Bronchial epithelial cell (primary cell): Measurements from ENCODE around the gene AHCYL2. TPM values are rescaled to one million over a fixed set of nuclear protein-coding genes. Genes with fewer than 3 reads are reported as not detected.
A peak's percentile ranks its signal among the peaks of the same experiment; 100 is the strongest.

Experiments used
- DNase-seq: peaks from one replicate; pipeline ENCODE4 v3.0.0-alpha.2; 2010; ENCODE audit warnings: low read depth
- FAIRE-seq: peaks from 2 replicates; lab custom pipeline; 2011; peaks lifted over from hg19 to GRCh38; lab: Jason Lieb, UNC
- H3K27me3 ChIP-seq: 2 replicates; pipeline ENCODE4 v1.5.1; 2011; ENCODE audit warnings: low read length; ENCODE audit not compliant: control insufficient read depth, insufficient read depth
- H3K36me3 ChIP-seq: 2 replicates; pipeline ENCODE4 v1.5.1; 2011; ENCODE audit warnings: low read length; ENCODE audit not compliant: control insufficient read depth, insufficient read depth
- H3K4me3 ChIP-seq: 2 replicates; pipeline ENCODE4 v1.5.1; 2011; ENCODE audit warnings: mild to moderate bottlenecking, low read depth, low read length, control low read depth
- total RNA-seq: library from RNA; depleted of rRNA; stranded (reverse); fragments of >200 nt; gene quantifications from 2 replicates; pipeline ENCODE4 v1.2.1, GENCODE V29; 2014
- TF ChIP-seq, protein P1 (sequence below): IDR thresholded peaks from 2 replicates; pipeline ENCODE4 v1.5.1; 2011; ENCODE audit warnings: mild to moderate bottlenecking, moderate library complexity, low read length, control low read depth, inconsistent platforms; ENCODE audit not compliant: insufficient read depth, severe bottlenecking

Gene AHCYL2
- total RNA-seq, 1 donor from 2014 or later, result 5.0 TPM

GRCh38 chr7:129450295-129450694 lies 225.5 kb downstream of the AHCYL2 start:
- FAIRE-seq, result no peak
- no peak for DNase-seq
- H3K36me3 ChIP-seq, result peaks cover 6% of the 10 kb centered on the region
- no peak overlapping the region for H3K4me3 ChIP-seq
- no peaks in the 10 kb centered on the region for H3K27me3 ChIP-seq
- TF ChIP-seq, protein P1, sequence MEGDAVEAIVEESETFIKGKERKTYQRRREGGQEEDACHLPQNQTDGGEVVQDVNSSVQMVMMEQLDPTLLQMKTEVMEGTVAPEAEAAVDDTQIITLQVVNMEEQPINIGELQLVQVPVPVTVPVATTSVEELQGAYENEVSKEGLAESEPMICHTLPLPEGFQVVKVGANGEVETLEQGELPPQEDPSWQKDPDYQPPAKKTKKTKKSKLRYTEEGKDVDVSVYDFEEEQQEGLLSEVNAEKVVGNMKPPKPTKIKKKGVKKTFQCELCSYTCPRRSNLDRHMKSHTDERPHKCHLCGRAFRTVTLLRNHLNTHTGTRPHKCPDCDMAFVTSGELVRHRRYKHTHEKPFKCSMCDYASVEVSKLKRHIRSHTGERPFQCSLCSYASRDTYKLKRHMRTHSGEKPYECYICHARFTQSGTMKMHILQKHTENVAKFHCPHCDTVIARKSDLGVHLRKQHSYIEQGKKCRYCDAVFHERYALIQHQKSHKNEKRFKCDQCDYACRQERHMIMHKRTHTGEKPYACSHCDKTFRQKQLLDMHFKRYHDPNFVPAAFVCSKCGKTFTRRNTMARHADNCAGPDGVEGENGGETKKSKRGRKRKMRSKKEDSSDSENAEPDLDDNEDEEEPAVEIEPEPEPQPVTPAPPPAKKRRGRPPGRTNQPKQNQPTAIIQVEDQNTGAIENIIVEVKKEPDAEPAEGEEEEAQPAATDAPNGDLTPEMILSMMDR, result no peak

- Histone ChIP-seq H3K4me3 (no peak overlapping the region), H3K27me3 (no peaks in the 10 kb centered on the region), H3K36me3 (peaks cover 12% of the 10 kb centered on the region)
- TF ChIP-seq, protein P1, result no peak
- peak; percentile 81 for DNase-seq
- no peak for FAIRE-seq
These were observed 227.9 kb downstream of the AHCYL2 start for GRCh38 chr7:129452589-129453231.

DNA sequence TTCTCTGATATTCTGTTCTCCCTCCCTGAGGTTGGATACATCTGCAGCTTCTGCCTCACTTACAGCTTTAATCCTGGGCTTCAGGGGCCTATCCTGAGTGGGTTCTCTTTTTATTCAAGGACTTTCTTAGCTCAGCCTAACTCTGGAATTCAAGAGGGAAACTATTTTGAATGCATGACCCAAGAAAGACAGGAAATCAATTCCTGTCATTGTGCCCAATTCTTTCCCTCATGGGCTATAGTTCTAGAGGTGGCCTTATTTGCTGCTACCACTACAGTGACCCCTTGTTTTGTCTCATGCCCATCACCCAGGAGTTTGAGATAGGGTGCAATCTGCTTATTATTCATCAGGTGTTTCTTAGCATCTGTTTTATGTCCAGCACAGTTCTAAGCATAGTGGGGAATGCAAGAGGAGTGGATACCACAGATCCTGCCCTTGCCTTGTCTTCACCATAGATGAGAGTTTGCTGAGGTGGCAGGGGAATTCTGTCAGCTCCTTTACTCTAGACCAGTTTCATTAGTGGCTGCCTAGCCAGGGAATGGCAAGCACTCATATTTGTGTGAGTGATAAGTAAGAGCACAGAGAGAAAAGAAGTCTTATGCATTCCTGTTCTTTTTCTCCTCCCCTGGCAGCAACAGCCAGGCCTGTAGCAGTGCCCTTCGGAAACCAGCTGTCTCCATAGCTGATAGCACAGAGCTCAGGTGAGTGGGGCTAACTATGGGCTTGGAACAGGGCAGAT lies 228.8 kb downstream of the AHCYL2 start:
- FAIRE-seq (peak; percentile 86), DNase-seq (no peak)
- no peaks in the 10 kb centered on the region for H3K27me3 ChIP-seq
- peaks cover 16% of the 10 kb centered on the region for H3K36me3 ChIP-seq
- no peak overlapping the region for H3K4me3 ChIP-seq
- TF ChIP-seq, protein P1, result no peak

GRCh38 chr7:129454249-129454551 lies 229.4 kb downstream of the AHCYL2 start:
- TF ChIP-seq, protein P1, result no peak
- Histone ChIP-seq H3K36me3 (peaks cover 16% of the 10 kb centered on the region), H3K27me3 (no peaks in the 10 kb centered on the region), H3K4me3 (no peak overlapping the region)
- FAIRE-seq (no peak), DNase-seq (peak; percentile 83)

DNA sequence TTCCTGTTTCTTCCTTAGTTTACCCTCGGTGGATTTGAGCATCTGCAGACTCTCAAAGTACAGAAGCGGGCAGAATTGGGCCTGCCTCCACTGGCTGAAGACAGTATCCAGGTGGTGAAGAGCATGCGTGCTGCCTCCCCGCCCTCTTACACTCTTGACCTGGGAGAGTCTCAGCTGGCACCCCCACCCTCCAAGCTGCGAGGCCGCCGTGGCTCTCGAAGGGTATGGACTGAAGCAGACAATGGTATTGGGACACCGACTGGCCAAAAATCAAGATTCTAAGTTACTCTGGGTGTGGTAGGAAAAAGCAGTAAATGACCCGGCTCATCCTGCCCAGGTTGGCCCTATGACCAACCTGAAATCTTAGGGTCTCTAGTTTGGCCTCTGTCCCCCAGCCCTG lies 231.6 kb downstream of the AHCYL2 start:
- H3K36me3 ChIP-seq, result peaks cover 21% of the 10 kb centered on the region
- TF ChIP-seq, protein P1, result no peak
- no peak for DNase-seq
- H3K4me3 ChIP-seq, result no peak overlapping the region
- no peaks in the 10 kb centered on the region for H3K27me3 ChIP-seq
- FAIRE-seq, result no peak
